ENCODE results near the gene CNPY1. TPM values are rescaled to one million over a fixed set of nuclear protein-coding genes. Genes with fewer than 3 reads are reported as not detected.
A peak's percentile ranks its signal among the peaks of the same experiment; 100 is the strongest.

Gene CNPY1
- total RNA-seq, 1 donor from 2014 or later, result not detected

DNA sequence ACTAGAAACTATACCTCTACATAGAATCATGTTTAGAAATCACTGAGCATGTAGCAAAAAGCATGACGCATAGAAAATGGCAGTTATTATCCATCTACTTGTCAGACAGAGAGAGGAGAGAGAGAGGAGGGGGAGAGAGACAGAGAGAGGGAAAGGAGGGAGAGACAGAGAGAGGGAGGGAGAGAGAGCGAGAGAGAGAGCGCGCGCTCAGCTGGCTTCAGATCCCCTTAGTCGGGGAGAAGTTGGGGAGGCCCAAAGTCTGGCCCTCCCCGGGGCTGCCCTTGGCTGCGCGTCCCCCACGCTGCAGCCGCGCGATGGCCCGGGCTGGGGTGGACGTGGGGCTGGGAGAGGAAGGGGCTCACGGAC is 37.0 kb downstream of the CNPY1 start:
- H3K4me1 Mint-ChIP-seq (ENCODE audit: unreplicated experiment), result peaks cover 45% of the 10 kb centered on the region
- H3K9me3 Mint-ChIP-seq (ENCODE audit: unreplicated experiment), result no peaks in the 10 kb centered on the region
- no peak for DNase-seq (ENCODE audit: low spot score)
- no peak overlapping the region for H3K27ac Mint-ChIP-seq (ENCODE audit: unreplicated experiment)
- peaks cover 22% of the 10 kb centered on the region for H3K27me3 Mint-ChIP-seq (ENCODE audit: unreplicated experiment)
- no peaks in the 10 kb centered on the region for H3K36me3 Mint-ChIP-seq (ENCODE audit: low read depth, unreplicated experiment)
- TF ChIP-seq, protein P1, sequence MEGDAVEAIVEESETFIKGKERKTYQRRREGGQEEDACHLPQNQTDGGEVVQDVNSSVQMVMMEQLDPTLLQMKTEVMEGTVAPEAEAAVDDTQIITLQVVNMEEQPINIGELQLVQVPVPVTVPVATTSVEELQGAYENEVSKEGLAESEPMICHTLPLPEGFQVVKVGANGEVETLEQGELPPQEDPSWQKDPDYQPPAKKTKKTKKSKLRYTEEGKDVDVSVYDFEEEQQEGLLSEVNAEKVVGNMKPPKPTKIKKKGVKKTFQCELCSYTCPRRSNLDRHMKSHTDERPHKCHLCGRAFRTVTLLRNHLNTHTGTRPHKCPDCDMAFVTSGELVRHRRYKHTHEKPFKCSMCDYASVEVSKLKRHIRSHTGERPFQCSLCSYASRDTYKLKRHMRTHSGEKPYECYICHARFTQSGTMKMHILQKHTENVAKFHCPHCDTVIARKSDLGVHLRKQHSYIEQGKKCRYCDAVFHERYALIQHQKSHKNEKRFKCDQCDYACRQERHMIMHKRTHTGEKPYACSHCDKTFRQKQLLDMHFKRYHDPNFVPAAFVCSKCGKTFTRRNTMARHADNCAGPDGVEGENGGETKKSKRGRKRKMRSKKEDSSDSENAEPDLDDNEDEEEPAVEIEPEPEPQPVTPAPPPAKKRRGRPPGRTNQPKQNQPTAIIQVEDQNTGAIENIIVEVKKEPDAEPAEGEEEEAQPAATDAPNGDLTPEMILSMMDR (IDR thresholded peaks at IDR 0.05; ENCODE audit: unreplicated experiment), result no peak
- peak overlapping the region; percentile 87 for H3K4me3 Mint-ChIP-seq (ENCODE audit: unreplicated experiment)

DNA sequence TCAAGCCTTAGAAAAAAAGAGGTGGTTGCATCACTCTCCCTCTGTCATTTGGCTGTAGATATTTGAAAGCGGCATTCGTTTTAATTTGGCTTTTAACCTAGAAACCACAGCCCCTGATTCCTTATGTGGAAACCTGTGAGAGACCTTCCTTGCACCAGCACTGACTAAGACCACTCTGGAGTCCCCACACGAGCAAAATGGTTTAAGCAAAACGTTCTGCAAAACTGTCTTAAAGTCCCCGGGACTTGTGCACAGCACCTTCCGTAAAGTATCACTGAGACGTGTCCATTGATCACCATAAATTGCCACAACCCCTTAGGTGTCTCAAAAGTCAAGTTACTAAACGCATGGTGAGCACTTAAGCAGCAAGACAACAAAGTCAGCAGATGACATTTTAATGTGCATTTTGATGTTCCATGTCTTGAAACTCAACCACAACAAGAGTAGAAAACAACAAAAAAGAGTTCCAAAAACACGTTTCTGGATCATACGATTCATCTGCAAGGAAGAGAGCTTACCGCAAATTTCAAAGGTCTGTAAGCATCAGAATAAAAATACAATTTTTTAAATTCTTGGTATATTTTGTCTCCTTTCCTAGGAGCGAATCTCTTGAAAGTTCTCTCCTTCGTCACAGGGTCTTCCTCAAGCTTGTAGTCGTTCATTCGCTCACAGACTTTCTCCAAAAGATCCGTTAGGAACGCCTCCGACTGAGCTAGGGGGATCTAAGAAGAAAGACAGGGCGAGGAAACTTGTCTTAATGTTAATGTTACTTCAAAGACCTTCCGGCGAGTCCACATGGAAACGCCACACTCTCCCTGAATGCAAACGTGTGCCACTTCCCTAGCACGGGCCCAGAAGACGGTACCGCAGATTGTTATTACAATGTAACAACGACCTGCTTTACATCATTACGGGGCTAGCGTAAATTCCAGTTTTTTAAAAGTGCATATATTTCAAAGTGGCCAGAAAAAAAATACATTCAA is 37.7 kb downstream of the CNPY1 start:
- Mint-ChIP-seq H3K27me3 (ENCODE audit: unreplicated experiment) (peaks cover 22% of the 10 kb centered on the region), H3K9me3 (ENCODE audit: unreplicated experiment) (no peaks in the 10 kb centered on the region), H3K4me1 (ENCODE audit: unreplicated experiment) (peaks cover 45% of the 10 kb centered on the region), H3K4me3 (ENCODE audit: unreplicated experiment) (peak overlapping the region; percentile 87), H3K36me3 (ENCODE audit: low read depth, unreplicated experiment) (no peaks in the 10 kb centered on the region), H3K27ac (ENCODE audit: unreplicated experiment) (no peak overlapping the region)
- DNase-seq (ENCODE audit: low spot score), result no peak
- TF ChIP-seq, protein P1 (IDR thresholded peaks at IDR 0.05; ENCODE audit: unreplicated experiment), result no peak

DNA sequence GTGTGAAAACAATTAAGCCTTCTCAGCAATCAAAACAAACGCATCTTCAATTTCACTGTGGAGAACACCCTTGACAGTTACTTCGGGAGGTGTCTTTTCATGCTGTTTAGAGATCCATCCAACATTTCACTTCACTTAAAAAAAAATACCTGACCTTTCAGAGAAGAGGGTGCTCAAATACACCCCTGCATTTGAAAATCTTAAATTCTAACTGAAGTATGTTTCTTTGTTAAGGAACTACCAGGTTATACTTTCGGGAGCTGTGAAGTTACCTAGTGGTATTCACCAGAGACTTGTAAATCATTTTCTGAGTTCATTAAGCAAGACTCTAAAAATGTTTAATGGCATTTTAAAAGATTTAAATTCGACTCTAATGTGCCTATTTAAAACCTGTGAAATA is 38.8 kb downstream of the CNPY1 start:
- no peaks in the 10 kb centered on the region for H3K36me3 Mint-ChIP-seq (ENCODE audit: low read depth, unreplicated experiment)
- peaks cover 22% of the 10 kb centered on the region for H3K27me3 Mint-ChIP-seq (ENCODE audit: unreplicated experiment)

DNA sequence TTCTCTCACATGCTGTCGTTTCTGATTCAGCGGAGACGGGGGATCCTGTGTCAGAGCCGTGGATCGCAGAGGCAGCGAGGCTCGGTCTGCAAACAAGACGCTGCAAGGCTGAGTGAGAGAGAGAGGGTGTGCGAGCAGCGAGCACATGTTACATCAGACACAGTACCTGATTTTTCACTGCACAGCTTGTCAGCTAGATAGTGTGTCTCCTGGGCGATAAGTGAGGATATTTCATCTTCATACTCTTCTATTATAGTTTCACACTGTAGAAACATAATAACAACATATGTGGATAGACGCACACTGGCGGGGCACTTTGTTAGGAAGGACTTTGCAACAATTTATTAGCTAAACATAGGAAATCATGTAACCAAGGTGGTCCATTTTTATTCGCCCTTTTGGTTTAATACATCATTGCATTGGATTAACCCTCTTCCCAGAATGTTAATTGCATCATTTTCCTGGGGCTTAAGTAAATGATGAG is 39.5 kb downstream of the CNPY1 start:
- Mint-ChIP-seq H3K4me3 (ENCODE audit: unreplicated experiment) (no peak overlapping the region), H3K4me1 (ENCODE audit: unreplicated experiment) (peaks cover 42% of the 10 kb centered on the region), H3K9me3 (ENCODE audit: unreplicated experiment) (no peaks in the 10 kb centered on the region), H3K27me3 (ENCODE audit: unreplicated experiment) (peaks cover 22% of the 10 kb centered on the region), H3K36me3 (ENCODE audit: low read depth, unreplicated experiment) (no peaks in the 10 kb centered on the region), H3K27ac (ENCODE audit: unreplicated experiment) (no peak overlapping the region)
- TF ChIP-seq, protein P1 (IDR thresholded peaks at IDR 0.05; ENCODE audit: unreplicated experiment), result no peak
- DNase-seq (ENCODE audit: low spot score), result no peak

More for the DNA sequence above, 38.8 kb downstream of the CNPY1 start:
- TF ChIP-seq, protein P1 (IDR thresholded peaks at IDR 0.05; ENCODE audit: unreplicated experiment), result no peak
- no peak for DNase-seq (ENCODE audit: low spot score)
- Mint-ChIP-seq H3K27ac (ENCODE audit: unreplicated experiment) (no peak overlapping the region), H3K4me3 (ENCODE audit: unreplicated experiment) (no peak overlapping the region), H3K4me1 (ENCODE audit: unreplicated experiment) (peaks cover 47% of the 10 kb centered on the region), H3K9me3 (ENCODE audit: unreplicated experiment) (no peaks in the 10 kb centered on the region)

DNA sequence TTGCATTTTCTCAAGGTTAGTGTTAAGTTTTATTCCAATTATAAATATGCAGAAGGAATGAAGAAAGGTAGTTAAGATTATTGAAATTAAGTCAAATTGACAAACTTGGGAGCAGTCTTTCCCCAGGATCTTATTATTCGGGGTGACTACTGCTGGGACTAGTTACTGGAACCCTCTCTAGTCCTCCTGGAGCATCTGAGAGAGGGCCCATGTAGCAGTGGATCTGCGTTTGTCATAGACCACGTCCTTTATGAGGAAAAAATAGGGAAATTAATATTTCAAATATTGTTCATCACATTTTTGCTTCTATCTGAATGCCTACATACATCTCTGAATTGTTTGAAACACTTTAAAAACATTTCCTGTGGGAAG is 41.0 kb downstream of the CNPY1 start:
- H3K36me3 Mint-ChIP-seq (ENCODE audit: low read depth, unreplicated experiment), result no peaks in the 10 kb centered on the region
- DNase-seq (ENCODE audit: low spot score), result no peak
- TF ChIP-seq, protein P1 (IDR thresholded peaks at IDR 0.05; ENCODE audit: unreplicated experiment), result no peak
- no peak overlapping the region for H3K4me3 Mint-ChIP-seq (ENCODE audit: unreplicated experiment)
- H3K27me3 Mint-ChIP-seq (ENCODE audit: unreplicated experiment), result peaks cover 22% of the 10 kb centered on the region
- H3K9me3 Mint-ChIP-seq (ENCODE audit: unreplicated experiment), result no peaks in the 10 kb centered on the region
- H3K27ac Mint-ChIP-seq (ENCODE audit: unreplicated experiment), result no peak overlapping the region
- H3K4me1 Mint-ChIP-seq (ENCODE audit: unreplicated experiment), result peaks cover 41% of the 10 kb centered on the region
